Activated naive CD8-positive, alpha-beta T cell treated with anti-CD3 and anti-CD28 coated beads, Interleukin-2, amount 50 U/mL, for 24 hours (primary cell): ENCODE data around the gene GAS1.

Experiments used
- ATAC-seq: fragments of 150-1000 bp; cut with Tn5 transposase; one replicate; pipeline ENCODE4 v1.10.0; 2021
- DNase-seq: peaks from one replicate; pipeline ENCODE4 v3.0.0; 2021
- H3K27ac Mint-ChIP-seq: one replicate; pipeline ENCODE4 v1.8.0; 2021; ENCODE audit warnings: mild to moderate bottlenecking, mixed read lengths
- H3K27me3 Mint-ChIP-seq: one replicate; pipeline ENCODE4 v1.8.0; 2021; ENCODE audit warnings: mixed read lengths
- H3K36me3 Mint-ChIP-seq: one replicate; pipeline ENCODE4 v1.8.0; 2021; ENCODE audit warnings: low read depth, mixed read lengths
- H3K4me1 Mint-ChIP-seq: one replicate; pipeline ENCODE4 v1.8.0; 2021; ENCODE audit warnings: mixed read lengths
- H3K4me3 Mint-ChIP-seq: one replicate; pipeline ENCODE4 v1.8.0; 2021; ENCODE audit warnings: mild to moderate bottlenecking, moderate library complexity, mixed read lengths
- H3K9me3 Mint-ChIP-seq: one replicate; pipeline ENCODE4 v1.8.0; 2021; ENCODE audit warnings: mixed read lengths

Gene GAS1

GRCh38 chr9:86921151-86921923, 26.0 kb downstream of the GAS1 start:
- Mint-ChIP-seq H3K4me1 (no peaks in the 10 kb centered on the region), H3K4me3 (no peak overlapping the region), H3K36me3 (no peaks in the 10 kb centered on the region), H3K27me3 (peaks cover 38% of the 10 kb centered on the region), H3K9me3 (no peaks in the 10 kb centered on the region), H3K27ac (no peak overlapping the region)
- ATAC-seq (no peak), DNase-seq (no peak)

- Mint-ChIP-seq H3K36me3 (no peaks in the 10 kb centered on the region), H3K4me3 (no peak overlapping the region), H3K4me1 (no peaks in the 10 kb centered on the region), H3K9me3 (no peaks in the 10 kb centered on the region), H3K27me3 (peaks cover 30% of the 10 kb centered on the region), H3K27ac (no peak overlapping the region)
- DNase-seq (no peak), ATAC-seq (no peak)
Measured at GRCh38 chr9:86918556-86918955, 28.8 kb downstream of the GAS1 start.

DNA sequence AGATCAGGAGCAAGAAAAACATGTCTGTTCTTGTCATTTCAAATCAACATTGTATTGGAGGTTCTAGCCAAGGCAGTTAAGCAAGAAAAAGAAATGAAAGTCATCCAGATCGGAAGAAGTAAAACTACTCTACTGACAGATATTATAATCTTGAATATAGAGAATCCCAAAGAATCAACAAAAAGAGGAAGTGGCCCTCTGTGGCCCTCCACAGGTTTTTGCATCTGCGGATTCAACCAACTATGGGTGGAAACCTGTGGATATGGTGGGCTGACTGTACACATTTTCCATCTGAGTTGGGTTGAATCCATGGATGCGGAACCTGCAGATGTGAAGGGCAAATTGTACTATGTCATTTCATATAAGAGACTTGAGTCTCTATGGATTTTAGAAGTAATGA, 35.1 kb downstream of the GAS1 start:
- Mint-ChIP-seq H3K27ac (no peak overlapping the region), H3K27me3 (peaks cover 31% of the 10 kb centered on the region), H3K4me1 (no peaks in the 10 kb centered on the region), H3K9me3 (peaks cover 12% of the 10 kb centered on the region), H3K4me3 (no peak overlapping the region), H3K36me3 (no peaks in the 10 kb centered on the region)
- no peak for ATAC-seq
- DNase-seq, result no peak

GRCh38 chr9:86909388-86909787, 37.9 kb downstream of the GAS1 start:
- Mint-ChIP-seq H3K27me3 (peaks cover 49% of the 10 kb centered on the region), H3K9me3 (peaks cover 12% of the 10 kb centered on the region), H3K4me3 (no peak overlapping the region), H3K36me3 (no peaks in the 10 kb centered on the region), H3K27ac (no peak overlapping the region), H3K4me1 (no peaks in the 10 kb centered on the region)
- DNase-seq, result no peak
- no peak for ATAC-seq

GRCh38 chr9:86908261-86908660, 39.0 kb downstream of the GAS1 start:
- DNase-seq (no peak), ATAC-seq (no peak)
- H3K36me3 Mint-ChIP-seq, result no peaks in the 10 kb centered on the region
- H3K9me3 Mint-ChIP-seq, result peaks cover 12% of the 10 kb centered on the region
- H3K4me3 Mint-ChIP-seq, result no peak overlapping the region
- no peak overlapping the region for H3K27ac Mint-ChIP-seq
- H3K4me1 Mint-ChIP-seq, result no peaks in the 10 kb centered on the region
- H3K27me3 Mint-ChIP-seq, result peaks cover 52% of the 10 kb centered on the region

GRCh38 chr9:86907346-86907745, 40.0 kb downstream of the GAS1 start:
- ATAC-seq, result no peak
- Mint-ChIP-seq H3K9me3 (peaks cover 12% of the 10 kb centered on the region), H3K36me3 (no peaks in the 10 kb centered on the region), H3K4me3 (no peak overlapping the region), H3K27ac (no peak overlapping the region), H3K27me3 (peaks cover 59% of the 10 kb centered on the region), H3K4me1 (peaks cover 3% of the 10 kb centered on the region)
- DNase-seq, result no peak

GRCh38 chr9:86903734-86904085, 43.6 kb downstream of the GAS1 start:
- Mint-ChIP-seq H3K27ac (no peak overlapping the region), H3K36me3 (no peaks in the 10 kb centered on the region), H3K4me3 (no peak overlapping the region), H3K4me1 (peaks cover 3% of the 10 kb centered on the region), H3K27me3 (peaks cover 59% of the 10 kb centered on the region), H3K9me3 (no peaks in the 10 kb centered on the region)
- ATAC-seq (no peak), DNase-seq (no peak)

DNA sequence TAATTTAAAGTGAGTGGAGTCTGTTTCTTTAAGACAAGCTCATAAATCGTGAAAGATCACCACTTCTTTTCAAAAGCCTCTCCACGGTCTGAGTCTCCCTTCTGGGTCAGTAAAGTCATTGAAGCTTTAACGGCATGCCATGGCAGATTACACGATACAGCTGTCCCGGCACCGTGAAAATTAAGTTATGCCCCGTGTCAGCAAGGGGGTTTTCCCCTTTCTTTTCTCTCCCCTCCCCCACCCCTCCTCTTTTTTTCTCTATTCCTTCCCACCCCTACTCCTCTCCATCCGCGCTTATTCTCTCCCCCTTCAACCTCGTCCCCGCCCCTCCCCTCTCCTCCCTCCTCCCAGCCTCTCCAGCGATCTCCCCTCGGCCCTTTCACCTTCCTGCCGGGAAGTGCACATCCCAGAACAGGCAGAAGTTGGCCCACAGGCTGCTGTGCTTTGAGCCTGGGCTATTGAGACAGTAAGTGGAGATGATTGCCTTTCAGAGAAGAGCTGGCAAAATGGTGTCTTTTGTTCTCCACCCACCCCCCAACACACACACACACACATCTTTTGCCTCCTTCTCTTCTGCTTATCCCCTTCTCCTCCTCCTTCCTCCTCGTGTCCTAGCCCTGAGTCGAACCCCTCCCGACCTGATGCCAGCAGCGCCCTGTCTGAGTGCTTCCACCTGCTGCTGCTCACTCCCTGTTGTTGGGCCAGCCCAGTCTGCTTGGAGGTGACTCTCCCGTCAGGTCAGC, 44.1 kb downstream of the GAS1 start:
- DNase-seq (no peak), ATAC-seq (no peak)
- Mint-ChIP-seq H3K4me1 (peaks cover 3% of the 10 kb centered on the region), H3K9me3 (no peaks in the 10 kb centered on the region), H3K27ac (no peak overlapping the region), H3K27me3 (peaks cover 60% of the 10 kb centered on the region), H3K36me3 (no peaks in the 10 kb centered on the region), H3K4me3 (no peak overlapping the region)

GRCh38 chr9:86902586-86902985, 44.7 kb downstream of the GAS1 start:
- DNase-seq (no peak), ATAC-seq (no peak)
- Mint-ChIP-seq H3K4me1 (peaks cover 3% of the 10 kb centered on the region), H3K36me3 (no peaks in the 10 kb centered on the region), H3K9me3 (no peaks in the 10 kb centered on the region), H3K4me3 (no peak overlapping the region), H3K27ac (no peak overlapping the region), H3K27me3 (peaks cover 61% of the 10 kb centered on the region)

GRCh38 chr9:86902176-86902575, 45.1 kb downstream of the GAS1 start:
- no peaks in the 10 kb centered on the region for H3K36me3 Mint-ChIP-seq
- H3K27ac Mint-ChIP-seq, result no peak overlapping the region
- peaks cover 3% of the 10 kb centered on the region for H3K4me1 Mint-ChIP-seq
- ATAC-seq, result no peak
- DNase-seq, result no peak
- H3K9me3 Mint-ChIP-seq, result no peaks in the 10 kb centered on the region
- H3K4me3 Mint-ChIP-seq, result no peak overlapping the region
- H3K27me3 Mint-ChIP-seq, result peaks cover 60% of the 10 kb centered on the region

- Mint-ChIP-seq H3K9me3 (no peaks in the 10 kb centered on the region), H3K27ac (no peak overlapping the region), H3K4me1 (peaks cover 3% of the 10 kb centered on the region), H3K4me3 (no peak overlapping the region), H3K27me3 (peaks cover 58% of the 10 kb centered on the region), H3K36me3 (no peaks in the 10 kb centered on the region)
- ATAC-seq (no peak), DNase-seq (no peak)
Measured at GRCh38 chr9:86901511-86901910, 45.8 kb downstream of the GAS1 start.
